Breast epithelium (tissue), 4 donors: ENCODE measurements around the gene AFG1L. TPM values are rescaled to one million over a fixed set of nuclear protein-coding genes. Genes with fewer than 3 reads are reported as not detected.
"Not testable (repeated sequence)": the region's sequence is repeated elsewhere in the genome, so short reads cannot be mapped to it uniquely, and the experiment has no call there.

Experiments used
- DNase-seq, 2 donors: peaks; one replicate each; pipeline ENCODE4 v3.0.0-alpha.2; 2019; ENCODE audit warnings: low spot score in 2 of 2
- H3K27ac ChIP-seq, 2 donors: fragments of 200-600 bp; sonication (generic) in 1 of 2; one replicate each; pipeline ENCODE4 v1.5.1; 2016 to 2019; ENCODE audit warnings: mild to moderate bottlenecking in 1 of 2
- H3K27me3 ChIP-seq, 2 donors: fragments of 200-600 bp; sonication (generic) in 1 of 2; one replicate each; pipeline versions ENCODE4 v1.5.1 to v1.6.0; 2017 to 2019; ENCODE audit warnings: control low read depth in 1 of 2, mild to moderate bottlenecking in 1 of 2
- H3K36me3 ChIP-seq: fragments of 200-600 bp; one replicate; pipeline ENCODE4 v1.5.1; 2019
- H3K4me1 ChIP-seq, 2 donors: fragments of 200-600 bp; sonication (generic); one replicate each; pipeline ENCODE4 v1.5.1; 2016 to 2019; ENCODE audit warnings: control low read depth in 1 of 2
- H3K4me3 ChIP-seq, 3 donors: fragments of 200-600 bp; sonication (generic); 1 replicate in 2 of 3; 2 replicates in 1 of 3; pipeline ENCODE4 v1.5.1; 2016 to 2019; ENCODE audit warnings: mild to moderate bottlenecking in 3 of 3, moderate library complexity in 2 of 3
- H3K9me3 ChIP-seq, 2 donors: fragments of 200-600 bp; sonication (generic) in 1 of 2; one replicate each; pipeline ENCODE4 v1.5.1; 2016 to 2019; ENCODE audit warnings: control low read depth in 1 of 2
- CTCF ChIP-seq, 3 donors: fragments of 450-650 bp; IDR thresholded peaks; one replicate each; pipeline ENCODE4 v1.5.1; 2016 to 2017; ENCODE audit warnings: antibody characterized with exemption in 3 of 3, mild to moderate bottlenecking in 3 of 3, moderate library complexity in 3 of 3
- POLR2A ChIP-seq: fragments of 450-650 bp; IDR thresholded peaks from one replicate; pipeline ENCODE4 v1.6.1; 2016; ENCODE audit warnings: antibody characterized with exemption, mild to moderate bottlenecking, moderate library complexity
- POLR2AphosphoS5 ChIP-seq, 3 donors: sonication (generic); formaldehyde crosslinking; IDR thresholded peaks; one replicate each; pipeline ENCODE4 v1.6.1; 2017; ENCODE audit warnings: antibody characterized with exemption in 3 of 3
- intact Hi-C: fragments of 100-400 bp; cut with DNase I; formaldehyde crosslinking; loops from one replicate; pipeline ENCODE4 v1.15.1; 2023; ENCODE audit warnings: low total_unique reads
- total RNA-seq, 3 donors: library from RNA; depleted of rRNA; stranded (reverse); fragments of >200 nt; gene quantifications; one replicate each; pipeline ENCODE4 v1.1.0, GENCODE V29; 2016

AFG1L gene
- total RNA-seq, 3 donors from 2014 or later = 2.3 to 5.6 (median 4.0) TPM

GRCh38 chr6:108321253-108321747 lies 26.4 kb downstream of the AFG1L start:
- Histone ChIP-seq H3K4me1 (no peaks in the 10 kb centered on the region), H3K9me3 (no peaks in the 10 kb centered on the region), H3K27ac (no peak overlapping the region), H3K36me3 (no peaks in the 10 kb centered on the region), H3K4me3 (no peak overlapping the region), H3K27me3 (no peaks in the 10 kb centered on the region)
- intact Hi-C loops = loop anchor here (2.0 kb wide), 1 partner anchor 38 kb away; no protein-coding TSS in a partner anchor
- DNase-seq = no peak
- TF ChIP-seq POLR2AphosphoS5 (IDR thresholded peaks at IDR 0.05) (no peak), CTCF (IDR thresholded peaks at IDR 0.05) (no peak), POLR2A (no peak)

GRCh38 chr6:108322728-108323127 lies 27.9 kb downstream of the AFG1L start:
- TF ChIP-seq POLR2A = no peak
- TF ChIP-seq POLR2AphosphoS5 (IDR thresholded peaks at IDR 0.05) = no peak
- TF ChIP-seq CTCF (IDR thresholded peaks at IDR 0.05) = no peak
- DNase-seq = no peak
- intact Hi-C loops = no loop called here
- H3K4me3 ChIP-seq = no peak overlapping the region
- no peak overlapping the region for H3K27ac ChIP-seq
- H3K27me3 ChIP-seq = no peaks in the 10 kb centered on the region
- no peaks in the 10 kb centered on the region for H3K4me1 ChIP-seq
- no peaks in the 10 kb centered on the region for H3K36me3 ChIP-seq
- no peaks in the 10 kb centered on the region for H3K9me3 ChIP-seq

- H3K36me3 ChIP-seq = no peaks in the 10 kb centered on the region
- intact Hi-C loops = no loop called here
- H3K4me3 ChIP-seq = no peak overlapping the region
- no peaks in the 10 kb centered on the region for H3K4me1 ChIP-seq
- no peaks in the 10 kb centered on the region for H3K9me3 ChIP-seq
- no peaks in the 10 kb centered on the region for H3K27me3 ChIP-seq
- TF ChIP-seq CTCF (IDR thresholded peaks at IDR 0.05) (no peak), POLR2AphosphoS5 (IDR thresholded peaks at IDR 0.05) (no peak), POLR2A (no peak)
- no peak for DNase-seq
- H3K27ac ChIP-seq = no peak overlapping the region
These were observed 29.0 kb downstream of the AFG1L start for GRCh38 chr6:108323710-108324466.

- H3K27me3 ChIP-seq, H3K9me3 ChIP-seq, H3K36me3 ChIP-seq, intact Hi-C loops, H3K4me1 ChIP-seq, DNase-seq, H3K4me3 ChIP-seq, H3K27ac ChIP-seq: not testable (repeated sequence)
These were observed 35.4 kb downstream of the AFG1L start for GRCh38 chr6:108330221-108330785.

- H3K4me1 ChIP-seq = no peaks in the 10 kb centered on the region
- H3K27me3 ChIP-seq = no peaks in the 10 kb centered on the region
- no peak overlapping the region for H3K4me3 ChIP-seq
- intact Hi-C loops = no loop called here
- TF ChIP-seq POLR2A (no peak), CTCF (IDR thresholded peaks at IDR 0.05) (no peak)
- no peaks in the 10 kb centered on the region for H3K36me3 ChIP-seq
- no peak for DNase-seq
- H3K9me3 ChIP-seq = no peaks in the 10 kb centered on the region
- no peak overlapping the region for H3K27ac ChIP-seq
These were observed 36.0 kb downstream of the AFG1L start for GRCh38 chr6:108330806-108331205.
